ENCODE measurements around the gene CASK. TPM values are rescaled to one million over a fixed set of nuclear protein-coding genes. Genes with fewer than 3 reads are reported as not detected.

CASK gene
- total RNA-seq, 6 experiments from 2014 or later = 17.8 to 23.8 (median 20.4) TPM

DNA sequence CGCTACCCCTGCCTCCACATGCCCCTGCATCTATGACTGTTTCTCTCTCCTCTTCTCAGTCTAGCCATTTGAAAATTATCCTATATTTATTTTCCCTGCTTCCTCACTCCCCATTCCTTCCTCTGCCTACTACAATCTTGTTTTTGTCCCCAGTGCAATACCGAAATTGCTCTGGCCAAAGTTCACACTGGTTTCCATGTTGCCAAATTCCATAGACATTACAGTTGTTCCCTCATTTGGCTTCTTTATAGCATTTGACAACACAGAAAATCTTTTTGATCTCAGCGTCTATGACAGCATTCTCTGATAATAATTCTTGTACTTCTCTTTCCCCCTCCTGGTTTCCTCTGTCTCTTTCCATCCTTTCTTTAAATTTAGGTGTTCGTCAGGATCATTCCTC is 100.0 kb downstream of the CASK start:
- Histone ChIP-seq H3K27me3 (no peaks in the 10 kb centered on the region), H3K27ac (no peak overlapping the region), H3K4me1 (no peaks in the 10 kb centered on the region), H3K9me3 (no peaks in the 10 kb centered on the region), H3K36me3 (no peaks in the 10 kb centered on the region), H3K4me3 (no peak overlapping the region)
- DNase-seq (no peak), ATAC-seq (peak in 2 of 4 donors; percentile 31 to 85)
- no peak for TF ChIP-seq POLR2A (IDR thresholded peaks at IDR 0.05)
- TF ChIP-seq, protein P1, sequence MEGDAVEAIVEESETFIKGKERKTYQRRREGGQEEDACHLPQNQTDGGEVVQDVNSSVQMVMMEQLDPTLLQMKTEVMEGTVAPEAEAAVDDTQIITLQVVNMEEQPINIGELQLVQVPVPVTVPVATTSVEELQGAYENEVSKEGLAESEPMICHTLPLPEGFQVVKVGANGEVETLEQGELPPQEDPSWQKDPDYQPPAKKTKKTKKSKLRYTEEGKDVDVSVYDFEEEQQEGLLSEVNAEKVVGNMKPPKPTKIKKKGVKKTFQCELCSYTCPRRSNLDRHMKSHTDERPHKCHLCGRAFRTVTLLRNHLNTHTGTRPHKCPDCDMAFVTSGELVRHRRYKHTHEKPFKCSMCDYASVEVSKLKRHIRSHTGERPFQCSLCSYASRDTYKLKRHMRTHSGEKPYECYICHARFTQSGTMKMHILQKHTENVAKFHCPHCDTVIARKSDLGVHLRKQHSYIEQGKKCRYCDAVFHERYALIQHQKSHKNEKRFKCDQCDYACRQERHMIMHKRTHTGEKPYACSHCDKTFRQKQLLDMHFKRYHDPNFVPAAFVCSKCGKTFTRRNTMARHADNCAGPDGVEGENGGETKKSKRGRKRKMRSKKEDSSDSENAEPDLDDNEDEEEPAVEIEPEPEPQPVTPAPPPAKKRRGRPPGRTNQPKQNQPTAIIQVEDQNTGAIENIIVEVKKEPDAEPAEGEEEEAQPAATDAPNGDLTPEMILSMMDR (IDR thresholded peaks at IDR 0.05) = no peak
- intact Hi-C loops (cut with DNase I) = no loop called here
- 40% methylated on average over 4 of the region's 4 CpGs for WGBS (ENCODE audit: insufficient coverage, low coverage, low lambda C conversion rate, missing lambda C conversion rate)

DNA sequence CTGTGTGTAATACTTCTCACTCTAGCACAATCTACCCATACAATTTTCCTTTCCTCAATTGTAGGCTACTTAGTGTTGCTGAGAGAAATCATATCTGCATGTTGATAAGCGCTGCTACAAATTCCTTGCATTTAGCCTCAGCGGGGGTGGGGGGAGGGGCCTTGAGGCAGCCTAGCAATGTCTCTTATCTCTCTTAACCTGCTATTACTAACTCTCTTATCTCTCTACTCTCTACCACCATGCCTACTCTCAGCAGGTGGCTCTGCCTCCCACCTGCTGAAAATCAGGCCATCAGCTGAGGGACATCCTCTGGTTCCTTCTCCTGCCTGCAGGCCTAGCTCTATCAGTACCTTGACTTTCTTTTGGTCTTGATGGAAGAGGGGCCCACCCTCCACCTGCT is 100.5 kb downstream of the CASK start:
- Histone ChIP-seq H3K27ac (no peak overlapping the region), H3K4me3 (no peak overlapping the region), H3K36me3 (no peaks in the 10 kb centered on the region), H3K27me3 (no peaks in the 10 kb centered on the region), H3K9me3 (no peaks in the 10 kb centered on the region), H3K4me1 (no peaks in the 10 kb centered on the region)
- TF ChIP-seq POLR2A (IDR thresholded peaks at IDR 0.05) = no peak
- TF ChIP-seq, protein P1 (IDR thresholded peaks at IDR 0.05) = no peak
- ATAC-seq = no peak
- DNase-seq = no peak
- WGBS (ENCODE audit: insufficient coverage, low coverage, low lambda C conversion rate, missing lambda C conversion rate) = 83% methylated on average over 2 of the region's 2 CpGs
- intact Hi-C loops (cut with DNase I) = no loop called here

DNA sequence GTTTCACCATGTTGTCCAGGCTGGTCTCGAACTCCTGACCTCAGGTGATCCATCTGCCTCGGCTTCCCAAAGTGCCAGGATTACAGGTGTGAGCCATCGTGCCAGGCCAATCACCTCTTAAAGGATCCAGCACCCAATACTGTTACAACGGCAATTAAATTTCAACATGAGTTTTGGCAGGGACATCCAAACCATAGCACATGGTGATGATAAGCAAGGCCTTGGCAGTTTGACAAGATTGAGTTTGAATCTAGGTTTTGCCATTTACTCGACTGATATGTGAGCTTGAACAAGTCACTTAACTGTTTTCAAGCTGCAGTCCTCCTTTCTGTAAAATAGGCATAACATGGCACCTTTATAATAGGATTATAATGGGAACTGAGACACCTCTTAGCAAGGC is 115.3 kb downstream of the CASK start:
- TF ChIP-seq, protein P1 (IDR thresholded peaks at IDR 0.05) = no peak
- TF ChIP-seq POLR2A (IDR thresholded peaks at IDR 0.05) = no peak
- intact Hi-C loops (cut with DNase I) = no loop called here
- DNase-seq (no peak), ATAC-seq (peak in 3 of 4 donors; percentile 26 to 54 (median 30))
- no peaks in the 10 kb centered on the region for H3K36me3 ChIP-seq
- no peak overlapping the region for H3K4me3 ChIP-seq
- WGBS (ENCODE audit: insufficient coverage, low coverage, low lambda C conversion rate, missing lambda C conversion rate) = 39% methylated on average over 5 of the region's 5 CpGs
- no peaks in the 10 kb centered on the region for H3K27me3 ChIP-seq
- H3K4me1 ChIP-seq = no peaks in the 10 kb centered on the region
- no peak overlapping the region for H3K27ac ChIP-seq
- no peaks in the 10 kb centered on the region for H3K9me3 ChIP-seq

DNA sequence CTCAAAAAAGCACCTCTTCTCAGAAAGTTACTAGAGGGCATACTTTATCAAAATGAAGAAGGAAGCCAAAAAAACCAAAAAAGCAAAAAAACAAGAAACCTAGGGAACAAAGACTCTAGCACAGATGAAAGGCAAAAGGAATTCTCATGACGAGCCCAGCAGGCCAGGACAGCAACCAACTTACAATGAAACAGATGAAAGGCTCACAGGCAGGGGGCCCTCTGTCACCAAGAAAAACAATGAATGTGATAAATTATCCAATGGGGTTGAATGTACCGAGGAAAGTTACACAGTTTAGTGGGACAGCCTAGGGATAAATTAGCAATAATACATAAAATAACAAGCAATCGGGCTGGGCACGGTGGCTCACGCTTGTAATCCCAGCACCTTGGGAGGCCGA is 120.4 kb downstream of the CASK start:
- no peaks in the 10 kb centered on the region for H3K36me3 ChIP-seq
- H3K9me3 ChIP-seq = no peaks in the 10 kb centered on the region
- no peak for TF ChIP-seq POLR2A (IDR thresholded peaks at IDR 0.05)
- TF ChIP-seq, protein P1 (IDR thresholded peaks at IDR 0.05) = peak in 3 of 4 donors; percentile 10 to 22 (median 20)
- H3K4me1 ChIP-seq = no peaks in the 10 kb centered on the region
- 77% methylated on average over 6 of the region's 6 CpGs for WGBS (ENCODE audit: insufficient coverage, low coverage, low lambda C conversion rate, missing lambda C conversion rate)
- intact Hi-C loops (cut with DNase I) = no loop called here
- H3K27ac ChIP-seq = no peak overlapping the region
- H3K4me3 ChIP-seq = no peak overlapping the region
- ATAC-seq (peak in 1 of 4 donors; percentile 45), DNase-seq (no peak)
- H3K27me3 ChIP-seq = no peaks in the 10 kb centered on the region

DNA sequence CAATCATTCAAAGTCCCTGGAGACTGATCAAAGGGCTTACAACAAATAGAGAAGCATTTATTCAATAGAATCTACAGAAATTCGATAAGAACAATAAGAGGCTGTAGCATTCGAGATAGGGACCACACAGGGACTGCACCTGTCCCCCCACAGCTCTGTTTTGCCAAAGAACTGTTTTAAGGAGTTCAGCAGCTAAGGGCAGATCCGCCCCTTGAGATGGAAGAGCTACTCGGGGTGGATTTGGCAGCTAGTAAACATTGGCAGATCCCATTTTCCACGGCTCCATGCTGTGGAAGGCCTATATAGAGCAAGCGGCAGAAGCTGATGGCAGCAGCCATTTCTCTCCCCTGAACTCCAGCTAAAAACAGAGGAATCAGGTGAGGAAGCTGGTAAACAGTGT is 123.7 kb downstream of the CASK start:
- DNase-seq (no peak), ATAC-seq (no peak)
- H3K27ac ChIP-seq = no peak overlapping the region
- TF ChIP-seq, protein P1 (IDR thresholded peaks at IDR 0.05) = no peak
- TF ChIP-seq POLR2A (IDR thresholded peaks at IDR 0.05) = no peak
- no peak overlapping the region for H3K4me3 ChIP-seq
- H3K36me3 ChIP-seq = no peaks in the 10 kb centered on the region
- intact Hi-C loops (cut with DNase I) = no loop called here
- H3K4me1 ChIP-seq = no peaks in the 10 kb centered on the region
- WGBS (ENCODE audit: insufficient coverage, low coverage, low lambda C conversion rate, missing lambda C conversion rate) = 30% methylated on average over 2 of the region's 6 CpGs
- no peaks in the 10 kb centered on the region for H3K9me3 ChIP-seq
- no peaks in the 10 kb centered on the region for H3K27me3 ChIP-seq

Measured in right lobe of liver (tissue), 6 donors.